ENCODE measurements around the gene MAT2A. TPM values are rescaled to one million over a fixed set of nuclear protein-coding genes. Genes with fewer than 3 reads are reported as not detected.
A peak's percentile ranks its signal among the peaks of the same experiment; 100 is the strongest.

The MAT2A gene
- total and polyA plus RNA-seq, 5 donors = 76.4 to 227 (median 135) TPM

DNA sequence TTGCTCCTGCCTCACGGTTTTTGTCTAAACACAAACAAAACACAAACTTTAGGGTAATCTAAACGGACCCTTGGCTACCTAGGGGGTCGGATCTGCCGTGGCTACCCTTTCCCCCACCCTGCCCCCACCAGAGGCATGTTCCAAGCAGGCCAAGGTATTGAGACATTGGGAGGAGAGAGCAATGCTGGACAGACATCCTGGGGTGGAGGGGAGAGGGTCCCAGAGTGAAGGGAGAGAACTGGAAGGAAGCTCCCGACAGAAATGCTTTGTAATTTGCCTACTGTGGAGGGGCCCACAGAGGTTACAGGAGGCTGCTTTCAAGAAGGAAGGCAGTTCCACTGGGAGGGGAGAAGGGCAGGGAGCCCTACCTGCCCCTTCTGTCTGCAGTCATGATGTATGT lies 13.9 kb upstream of the MAT2A start:
- H3K27ac ChIP-seq (ENCODE audit: low read length) = no peak overlapping the region
- no peaks in the 10 kb centered on the region for H3K27me3 ChIP-seq (ENCODE audit: control insufficient read depth, insufficient read depth)
- DNase-seq (no peak), ATAC-seq (peak in 1 of 2 donors; percentile 28)
- peaks cover 6% of the 10 kb centered on the region for H3K4me1 ChIP-seq (ENCODE audit: control insufficient read depth, insufficient read depth, low read length)
- 74% methylated on average over 5 of the region's 5 CpGs for WGBS
- H3K4me3 ChIP-seq (ENCODE audit: low read length) = no peak overlapping the region
- no peaks in the 10 kb centered on the region for H3K9me3 ChIP-seq (ENCODE audit: control insufficient read depth, low read length)
- intact Hi-C loops (cut with DNase I) = no loop called here

DNA sequence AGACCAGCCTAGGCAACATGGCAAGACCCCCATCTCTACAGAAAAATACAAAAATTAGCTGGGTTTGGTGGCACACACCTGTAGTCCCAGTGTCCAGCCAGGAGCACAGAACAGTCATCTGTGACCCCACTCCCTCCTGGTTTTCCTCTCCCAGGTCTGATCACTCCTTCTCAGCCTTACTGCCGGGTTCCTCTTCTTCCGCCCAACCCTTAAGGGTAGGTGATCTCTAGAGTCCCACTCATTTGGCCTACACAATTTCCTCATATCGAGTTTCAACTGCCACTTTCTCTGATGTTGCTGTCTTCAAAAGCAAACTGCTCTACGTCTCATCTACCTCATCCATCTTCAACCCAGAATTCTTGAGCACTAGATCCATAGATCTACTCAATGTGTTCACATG lies 13.4 kb upstream of the MAT2A start:
- no peak overlapping the region for H3K27ac ChIP-seq (ENCODE audit: low read length)
- intact Hi-C loops (cut with DNase I) = no loop called here
- H3K4me1 ChIP-seq (ENCODE audit: control insufficient read depth, insufficient read depth, low read length) = peaks cover 6% of the 10 kb centered on the region
- no peaks in the 10 kb centered on the region for H3K9me3 ChIP-seq (ENCODE audit: control insufficient read depth, low read length)
- 78% methylated on average over 4 of the region's 4 CpGs for WGBS
- DNase-seq (no peak), ATAC-seq (no peak)
- no peaks in the 10 kb centered on the region for H3K27me3 ChIP-seq (ENCODE audit: control insufficient read depth, insufficient read depth)
- H3K4me3 ChIP-seq (ENCODE audit: low read length) = no peak overlapping the region

GRCh38 chr2:85527787-85528186 lies 11.2 kb upstream of the MAT2A start:
- intact Hi-C loops (cut with DNase I) = no loop called here
- peaks cover 6% of the 10 kb centered on the region for H3K4me1 ChIP-seq (ENCODE audit: control insufficient read depth, insufficient read depth, low read length)
- ATAC-seq = no peak

GRCh38 chr2:85528355-85528754 lies 10.6 kb upstream of the MAT2A start:
- intact Hi-C loops (cut with DNase I) = no loop called here
- WGBS = 95% methylated on average over 2 of the region's 2 CpGs
- peaks cover 6% of the 10 kb centered on the region for H3K4me1 ChIP-seq (ENCODE audit: control insufficient read depth, insufficient read depth, low read length)

More at GRCh38 chr2:85527787-85528186, 11.2 kb upstream of the MAT2A start:
- Histone ChIP-seq H3K27ac (ENCODE audit: low read length) (no peak overlapping the region), H3K27me3 (ENCODE audit: control insufficient read depth, insufficient read depth) (no peaks in the 10 kb centered on the region), H3K9me3 (ENCODE audit: control insufficient read depth, low read length) (no peaks in the 10 kb centered on the region), H3K4me3 (ENCODE audit: low read length) (no peak overlapping the region)
- DNase-seq = no peak

DNA sequence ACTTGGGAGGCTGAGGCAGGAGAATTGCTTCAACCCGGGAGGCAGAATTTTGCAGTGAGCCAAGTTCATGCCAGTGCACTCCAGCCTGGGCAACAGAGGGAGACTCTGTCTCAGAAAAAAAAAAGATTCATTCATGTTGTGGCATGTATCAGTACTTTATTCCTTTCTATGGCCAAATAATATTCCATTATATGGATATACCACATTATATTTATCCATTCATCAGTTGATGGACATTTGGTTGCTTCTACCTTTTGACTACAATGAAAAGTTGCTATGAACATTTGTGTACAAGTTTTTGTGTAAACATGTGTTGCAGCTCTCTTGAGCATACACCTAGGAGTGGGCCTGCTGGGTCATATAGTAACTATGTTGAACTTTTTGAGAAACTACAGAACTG lies 9.2 kb upstream of the MAT2A start:
- WGBS = 95% methylated on average over 1 of the region's 1 CpG
- intact Hi-C loops (cut with DNase I) = no loop called here
- H3K27me3 ChIP-seq (ENCODE audit: control insufficient read depth, insufficient read depth) = no peaks in the 10 kb centered on the region
- ATAC-seq = no peak
- H3K4me3 ChIP-seq (ENCODE audit: low read length) = no peak overlapping the region
- H3K4me1 ChIP-seq (ENCODE audit: control insufficient read depth, insufficient read depth, low read length) = no peaks in the 10 kb centered on the region
- DNase-seq = no peak
- no peak overlapping the region for H3K27ac ChIP-seq (ENCODE audit: low read length)
- no peaks in the 10 kb centered on the region for H3K9me3 ChIP-seq (ENCODE audit: control insufficient read depth, low read length)

More at GRCh38 chr2:85528355-85528754, 10.6 kb upstream of the MAT2A start:
- no peaks in the 10 kb centered on the region for H3K9me3 ChIP-seq (ENCODE audit: control insufficient read depth, low read length)
- H3K4me3 ChIP-seq (ENCODE audit: low read length) = no peak overlapping the region
- no peak for ATAC-seq
- DNase-seq = no peak
- no peaks in the 10 kb centered on the region for H3K27me3 ChIP-seq (ENCODE audit: control insufficient read depth, insufficient read depth)
- no peak overlapping the region for H3K27ac ChIP-seq (ENCODE audit: low read length)

- no peak overlapping the region for H3K4me3 ChIP-seq (ENCODE audit: low read length)
- DNase-seq (no peak), ATAC-seq (no peak)
- no peak overlapping the region for H3K27ac ChIP-seq (ENCODE audit: low read length)
- no peaks in the 10 kb centered on the region for H3K4me1 ChIP-seq (ENCODE audit: control insufficient read depth, insufficient read depth, low read length)
- intact Hi-C loops (cut with DNase I) = no loop called here
- no peaks in the 10 kb centered on the region for H3K27me3 ChIP-seq (ENCODE audit: control insufficient read depth, insufficient read depth)
- WGBS = 71% methylated on average over 2 of the region's 2 CpGs
- H3K9me3 ChIP-seq (ENCODE audit: control insufficient read depth, low read length) = no peaks in the 10 kb centered on the region
Observed at GRCh38 chr2:85531589-85531988, 7.4 kb upstream of the MAT2A start.

- no peak overlapping the region for H3K27ac ChIP-seq (ENCODE audit: low read length)
- intact Hi-C loops (cut with DNase I) = no loop called here
- DNase-seq = no peak
- no peak overlapping the region for H3K4me3 ChIP-seq (ENCODE audit: low read length)
- no peaks in the 10 kb centered on the region for H3K27me3 ChIP-seq (ENCODE audit: control insufficient read depth, insufficient read depth)
- no peaks in the 10 kb centered on the region for H3K4me1 ChIP-seq (ENCODE audit: control insufficient read depth, insufficient read depth, low read length)
- no peaks in the 10 kb centered on the region for H3K9me3 ChIP-seq (ENCODE audit: control insufficient read depth, low read length)
- WGBS = 78% methylated on average over 3 of the region's 3 CpGs
- no peak for ATAC-seq
Observed at GRCh38 chr2:85534099-85534498, 4.9 kb upstream of the MAT2A start.

DNA sequence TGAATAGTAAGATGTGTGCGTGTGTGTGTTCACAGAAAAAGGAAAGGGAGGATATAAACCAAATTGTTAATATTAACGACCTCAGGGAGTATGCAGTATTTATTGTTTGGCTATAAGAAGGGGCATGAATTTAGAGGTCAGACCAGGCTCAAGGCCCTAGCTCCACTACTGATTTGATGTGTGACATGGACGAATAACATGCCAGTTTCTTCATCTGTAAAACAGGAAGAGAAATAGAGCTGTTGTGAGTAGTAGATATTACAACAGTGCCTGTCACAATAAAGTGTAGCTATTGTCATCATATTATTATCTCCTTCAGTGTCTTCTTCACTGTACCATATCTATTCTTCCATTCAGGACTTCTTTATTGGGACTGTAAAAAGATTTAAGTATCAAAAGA lies 4.1 kb upstream of the MAT2A start:
- Histone ChIP-seq H3K9me3 (ENCODE audit: control insufficient read depth, low read length) (no peaks in the 10 kb centered on the region), H3K4me3 (ENCODE audit: low read length) (no peak overlapping the region), H3K27ac (ENCODE audit: low read length) (no peak overlapping the region), H3K4me1 (ENCODE audit: control insufficient read depth, insufficient read depth, low read length) (no peaks in the 10 kb centered on the region), H3K27me3 (ENCODE audit: control insufficient read depth, insufficient read depth) (no peaks in the 10 kb centered on the region)
- intact Hi-C loops (cut with DNase I) = loop anchor here in 3 of 4 donors (5.0 kb wide), 2 partner anchors 33 to 98 kb away; no protein-coding TSS in a partner anchor
- WGBS = 71% methylated on average over 3 of the region's 3 CpGs
- DNase-seq (no peak), ATAC-seq (no peak)

GRCh38 chr2:85536479-85536878 lies 2.5 kb upstream of the MAT2A start:
- Histone ChIP-seq H3K27me3 (ENCODE audit: control insufficient read depth, insufficient read depth) (no peaks in the 10 kb centered on the region), H3K4me1 (ENCODE audit: control insufficient read depth, insufficient read depth, low read length) (no peaks in the 10 kb centered on the region), H3K27ac (ENCODE audit: low read length) (no peak overlapping the region), H3K9me3 (ENCODE audit: control insufficient read depth, low read length) (no peaks in the 10 kb centered on the region), H3K4me3 (ENCODE audit: low read length) (no peak overlapping the region)
- DNase-seq (no peak), ATAC-seq (no peak)
- WGBS = 81% methylated on average over 3 of the region's 3 CpGs
- intact Hi-C loops (cut with DNase I) = loop anchor here in 3 of 4 donors (5.0 kb wide), 2 partner anchors 34 to 99 kb away; no protein-coding TSS in a partner anchor

GRCh38 chr2:85537600-85538506 lies 1.1 kb upstream of the MAT2A start:
- peak overlapping the region; percentile 99 for H3K27ac ChIP-seq (ENCODE audit: low read length)
- H3K9me3 ChIP-seq (ENCODE audit: control insufficient read depth, low read length) = no peaks in the 10 kb centered on the region
- H3K4me1 ChIP-seq (ENCODE audit: control insufficient read depth, insufficient read depth, low read length) = peaks cover 2% of the 10 kb centered on the region
- peak overlapping the region; percentile 67 for H3K4me3 ChIP-seq (ENCODE audit: low read length)
- intact Hi-C loops (cut with DNase I) = loop anchor here in 3 of 4 donors (5.0 kb wide), 2 partner anchors 36 to 101 kb away; no protein-coding TSS in a partner anchor
- no peaks in the 10 kb centered on the region for H3K27me3 ChIP-seq (ENCODE audit: control insufficient read depth, insufficient read depth)
- DNase-seq (peak; percentile 53 to 81 (median 78)), ATAC-seq (peak; percentile 24 to 26)
- WGBS = 2% methylated on average over 35 of the region's 35 CpGs

GRCh38 chr2:85539361-85540132 lies 579 bp downstream of the MAT2A start:
- Histone ChIP-seq H3K9me3 (ENCODE audit: control insufficient read depth, low read length) (no peaks in the 10 kb centered on the region), H3K27ac (ENCODE audit: low read length) (peak overlapping the region; percentile 96), H3K4me1 (ENCODE audit: control insufficient read depth, insufficient read depth, low read length) (peaks cover 2% of the 10 kb centered on the region), H3K4me3 (ENCODE audit: low read length) (peak overlapping the region; percentile 67), H3K27me3 (ENCODE audit: control insufficient read depth, insufficient read depth) (no peaks in the 10 kb centered on the region)
- intact Hi-C loops (cut with DNase I) = loop anchor here in 3 of 4 donors (5.0 kb wide), 2 partner anchors 37 to 102 kb away; no protein-coding TSS in a partner anchor
- DNase-seq = peak; percentile 80 to 91 (median 87)
- ATAC-seq = peak; percentile 66 to 69
- WGBS = under 1% methylated on average over 67 of the region's 67 CpGs
